GM12878 (cell line): ENCODE results near the gene DHDDS. TPM values are rescaled to one million over a fixed set of nuclear protein-coding genes. Genes with fewer than 3 reads are reported as not detected.

ENCODE experiments used
- ATAC-seq: fragments of 200-7000 bp; cut with Tn5 transposase; 3 replicates; pipeline ENCODE4 v1.9.1; 2020; ENCODE audit warnings: mild to moderate bottlenecking, moderate library complexity
- BruUV-seq: library from RNA; stranded (reverse); fragments of 400-500 nt; replicated peaks from 2 replicates; lab custom pipeline; 2021; lab: Mats Ljungman, UMichigan
- CTCF ChIA-PET: fragments of 300-600 bp; sonication (Branson Sonifier 250); formaldehyde crosslinking; extraction: SDS; loops from one replicate; lab custom pipeline; 2021; ENCODE audit warnings: inconsistent platforms; lab: Yijun Ruan, JAX
- POLR2A ChIA-PET: fragments of 350-600 bp; formaldehyde crosslinking; extraction: SDS; loops from one replicate; lab custom pipeline; 2021; ENCODE audit warnings: inconsistent platforms; lab: Charles Lee
- RAD21 ChIA-PET: fragments of 300-600 bp; sonication (Branson Sonifier 250); formaldehyde crosslinking; loops from one replicate; lab custom pipeline; 2023; ENCODE audit warnings: antibody characterized with exemption; ENCODE audit not compliant: unreplicated experiment; lab: Charles Lee
- SMC1A ChIA-PET: fragments of 300-600 bp; sonication (Branson Sonifier 250); formaldehyde crosslinking; loops from one replicate; lab custom pipeline; 2023; ENCODE audit not compliant: unreplicated experiment, uncharacterized antibody; lab: Charles Lee
- DNase-seq: peaks from one replicate; pipeline ENCODE4 v3.0.0-alpha.2; 2011; ENCODE audit warnings: low read depth, low spot score
- FAIRE-seq: peaks from 3 replicates; lab custom pipeline; 2011; peaks lifted over from hg19 to GRCh38; lab: Jason Lieb, UNC
- H2AFZ ChIP-seq: 2 replicates; pipeline ENCODE4 v1.6.0; 2011; ENCODE audit warnings: low read depth, low read length, control low read depth; ENCODE audit not compliant: control insufficient read depth
- H3K27ac ChIP-seq: 2 replicates; pipeline ENCODE4 v1.5.1; 2011; ENCODE audit warnings: control low read depth; ENCODE audit not compliant: control insufficient read depth, insufficient read depth
- H3K27me3 ChIP-seq, 2 experiments: replicated peaks in 1 of 2; 2 replicates each; pipeline versions ENCODE4 v1.6.0 to v1.6.1; 2011; ENCODE audit warnings: low read length in 1 of 2; ENCODE audit not compliant: control insufficient read depth in 2 of 2, insufficient read depth in 2 of 2
- H3K36me3 ChIP-seq, 2 experiments: 2 replicates each; pipeline ENCODE4 v1.5.1; 2011; ENCODE audit warnings: low read length in 1 of 2; ENCODE audit not compliant: control insufficient read depth in 2 of 2, insufficient read depth in 2 of 2
- H3K4me1 ChIP-seq: 2 replicates; pipeline ENCODE4 v1.6.1; 2011; ENCODE audit warnings: mild to moderate bottlenecking, low read length, moderate library complexity, mixed read lengths; ENCODE audit not compliant: control insufficient read depth, insufficient read depth
- H3K4me2 ChIP-seq: 2 replicates; pipeline ENCODE4 v1.6.0; 2011; ENCODE audit warnings: control low read depth; ENCODE audit not compliant: control insufficient read depth, insufficient read depth
- H3K4me3 ChIP-seq: fragments of 200-600 bp; sonication (generic); 2 replicates; pipeline ENCODE4 v1.5.1; 2016
- H3K79me2 ChIP-seq: 2 replicates; pipeline ENCODE4 v1.6.0; 2011; ENCODE audit warnings: low read length; ENCODE audit not compliant: control insufficient read depth, insufficient read depth
- H3K9ac ChIP-seq: 2 replicates; pipeline ENCODE4 v1.8.0; 2011; ENCODE audit warnings: low read length, control low read depth, mixed read lengths; ENCODE audit not compliant: control insufficient read depth, insufficient read depth
- H3K9me3 ChIP-seq: replicated peaks from 3 replicates; pipeline ENCODE4 v1.5.1; 2011; ENCODE audit warnings: mild to moderate bottlenecking, low read length; ENCODE audit not compliant: control insufficient read depth, insufficient read depth
- H4K20me1 ChIP-seq: 2 replicates; pipeline ENCODE4 v1.6.0; 2011; ENCODE audit not compliant: control insufficient read depth, insufficient read depth
- CBX3 ChIP-seq: fragments of 200-600 bp; sonication (generic); IDR thresholded peaks from 2 replicates; pipeline ENCODE4 v1.6.1; 2016; ENCODE audit warnings: low read depth, borderline replicate concordance
- ESRRA ChIP-seq: IDR thresholded peaks from 2 replicates; pipeline ENCODE4 v1.6.1; 2012; ENCODE audit warnings: mild to moderate bottlenecking, low read length, improper control_type of control experiment
- EZH2 ChIP-seq: IDR thresholded peaks from 2 replicates; pipeline ENCODE4 v1.6.1; 2012; ENCODE audit warnings: low read depth, mild to moderate bottlenecking, control low read depth, inconsistent platforms, low read length, borderline replicate concordance; ENCODE audit not compliant: control insufficient read depth
- JUNB ChIP-seq: IDR thresholded peaks from 2 replicates; pipeline ENCODE4 v1.6.1; 2016; ENCODE audit warnings: antibody characterized with exemption, mild to moderate bottlenecking
- PAX8 ChIP-seq: fragments of 450-650 bp; IDR thresholded peaks from 2 replicates; pipeline ENCODE4 v1.6.1; 2017; ENCODE audit warnings: mild to moderate bottlenecking, moderate library complexity
- RFX5 ChIP-seq: IDR thresholded peaks from 2 replicates; pipeline ENCODE4 v1.6.1; 2011; ENCODE audit warnings: low read depth, low read length, improper control_type of control experiment
- SP1 ChIP-seq: IDR thresholded peaks from one replicate; pipeline ENCODE4 v1.6.1; 2011; ENCODE audit warnings: low read depth, low read length
- SUPT20H ChIP-seq: IDR thresholded peaks from 2 replicates; pipeline ENCODE4 v1.6.1; 2011; ENCODE audit warnings: low read depth, mild to moderate bottlenecking, low read length, moderate library complexity, borderline replicate concordance; ENCODE audit not compliant: control insufficient read depth
- TCF3 ChIP-seq: IDR thresholded peaks from 2 replicates; pipeline ENCODE4 v1.6.1; 2012; ENCODE audit warnings: low read depth, mild to moderate bottlenecking, low read length, borderline replicate concordance; ENCODE audit not compliant: insufficient read depth
- YY1 ChIP-seq: IDR thresholded peaks from 2 replicates; pipeline ENCODE4 v1.6.1; 2011; ENCODE audit warnings: low read depth, mild to moderate bottlenecking, low read length
- WGBS: methylation state at CpG from one replicate; pipeline ENCODE4 v1.1.6; 2016; ENCODE audit warnings: low lambda C conversion rate; ENCODE audit not compliant: insufficient replicate concordance, insufficient coverage; ENCODE audit errors: missing lambda C conversion rate; 5-methylcytosine and 5-hydroxymethylcytosine counted together
- in situ Hi-C: fragments of 300-500 bp; cut with MboI; formaldehyde crosslinking; loops from 9 replicates; pipeline ENCODE4 v1.14.3; 2018; ENCODE audit warnings: mixed read lengths
- intact Hi-C: fragments of 100-400 bp; cut with micrococcal nuclease; formaldehyde crosslinking; loops from one replicate; pipeline ENCODE4 v1.14.2; 2022; ENCODE audit not compliant: unreplicated experiment
- polyA plus RNA-seq, 11 experiments: library from polyadenylated mRNA; depleted of rRNA in 4 of 11; unstranded in 6 of 11; stranded (reverse) in 5 of 11; fragments of >200 nt; fragmentation: Nextera tagmentation in 4 of 11; fragmentation: Illumina TruSeq in 1 of 11; extraction: Ambion mirVana in 4 of 11; extraction: Trizol in 1 of 11; gene quantifications; 1 replicate in 1 of 11; 2 replicates in 10 of 11; pipeline versions ENCODE4 v1.2.1 to v1.2.3, GENCODE V29; 2011 to 2016; ENCODE audit warnings: inconsistent platforms in 2 of 11, missing spikeins in 2 of 11, low read depth in 1 of 11
- total RNA-seq, 4 experiments: library from RNA; depleted of rRNA in 3 of 4; stranded (reverse); fragments of >200 nt in 3 of 4; fragmentation: Illumina TruSeq in 1 of 4; extraction: Trizol in 1 of 4; gene quantifications; 2 replicates each; pipeline versions ENCODE4 v1.2.1 to v1.2.3, GENCODE V29; 2013 to 2021

The DHDDS gene
- total and polyA plus RNA-seq, 10 of the 15 experiments (the other 5 are each of a cell fraction or from before 2014, with no cell fraction given), result 22.7 to 47.5 (median 36.4) TPM

GRCh38 chr1:26483980-26484379 is 51.9 kb downstream of the DHDDS start:
- Histone ChIP-seq H3K9me3 (no peaks in the 10 kb centered on the region), H2AFZ (no peak overlapping the region), H3K9ac (no peak overlapping the region), H4K20me1 (no peaks in the 10 kb centered on the region), H3K4me3 (no peak overlapping the region), H3K27me3 (no peaks in the 10 kb centered on the region), H3K27ac (no peak overlapping the region), H3K4me1 (no peaks in the 10 kb centered on the region), H3K79me2 (no peaks in the 10 kb centered on the region), H3K4me2 (no peak overlapping the region), H3K36me3 (no peaks in the 10 kb centered on the region)
- intact Hi-C loops, result no loop called here
- SMC1A ChIA-PET, result no interaction called here
- no peak for DNase-seq
- ATAC-seq, result no peak
- TF ChIP-seq PAX8 (no peak), TCF3 (no peak), JUNB (no peak)
- RAD21 ChIA-PET, result no interaction called here
- POLR2A ChIA-PET, result no interaction called here
- no TSS peak for BruUV-seq
- FAIRE-seq, result no peak
- CTCF ChIA-PET, result no interaction called here
- WGBS, result 96% methylated on average over 2 of the region's 2 CpGs
- in situ Hi-C loops, result no loop called here

- intact Hi-C loops (no loop called here), in situ Hi-C loops (no loop called here)
- no peaks in the 10 kb centered on the region for H3K9me3 ChIP-seq
- no peak overlapping the region for H3K27ac ChIP-seq
- ATAC-seq (no peak), DNase-seq (no peak), FAIRE-seq (no peak)
- POLR2A ChIA-PET, result interaction anchor here (0.6 kb wide), 3 partner anchors 17 to 219 kb away, joined by 3 to 6 read pairs (median 5); no protein-coding TSS in a partner anchor
- no peaks in the 10 kb centered on the region for H4K20me1 ChIP-seq
- SMC1A ChIA-PET, result interaction anchor here (0.6 to 1.6 kb wide), 4 partner anchors 9 to 479 kb away, joined by 3 to 4 read pairs (median 3); no protein-coding TSS in a partner anchor
- BruUV-seq, result no TSS peak
- no peaks in the 10 kb centered on the region for H3K27me3 ChIP-seq
- peaks cover 11% of the 10 kb centered on the region for H3K4me1 ChIP-seq
- no peak overlapping the region for H3K4me3 ChIP-seq
- H2AFZ ChIP-seq, result no peak overlapping the region
- no peaks in the 10 kb centered on the region for H3K36me3 ChIP-seq
- H3K79me2 ChIP-seq, result no peaks in the 10 kb centered on the region
- CTCF ChIA-PET, result interaction anchor here (1.2 to 1.3 kb wide), 2 partner anchors 11 to 113 kb away, joined by 5 to 8 read pairs; no protein-coding TSS in a partner anchor
- no peak overlapping the region for H3K9ac ChIP-seq
- no peak overlapping the region for H3K4me2 ChIP-seq
- WGBS, result 81% methylated on average over 4 of the region's 4 CpGs
- RAD21 ChIA-PET, result interaction anchor here (1.6 kb wide), 1 partner anchor 10 kb away, joined by 5 read pairs; no protein-coding TSS in a partner anchor
- TF ChIP-seq ESRRA (no peak), YY1 (no peak), EZH2 (no peak), SUPT20H (no peak), RFX5 (no peak), SP1 (no peak), CBX3 (no peak)
These were observed 58.0 kb downstream of the DHDDS start for GRCh38 chr1:26490155-26490554.
